Testis (tissue), 2 donors: ENCODE results near the gene VAMP4.
A peak's percentile ranks its signal among the peaks of the same experiment; 100 is the strongest.

ENCODE experiments used
- CTCF ChIP-seq, 3 experiments: fragments of 450-650 bp in 2 of 3; fragments of 200-600 bp in 1 of 3; sonication (generic) in 1 of 3; IDR thresholded peaks; one replicate each; pipeline ENCODE4 v1.5.1; 2016 to 2019; ENCODE audit warnings: antibody characterized with exemption in 3 of 3, mild to moderate bottlenecking in 2 of 3, moderate library complexity in 1 of 3
- POLR2A ChIP-seq: fragments of 450-650 bp; IDR thresholded peaks from one replicate; pipeline ENCODE4 v1.6.1; 2017; ENCODE audit warnings: antibody characterized with exemption, mild to moderate bottlenecking, moderate library complexity

DNA sequence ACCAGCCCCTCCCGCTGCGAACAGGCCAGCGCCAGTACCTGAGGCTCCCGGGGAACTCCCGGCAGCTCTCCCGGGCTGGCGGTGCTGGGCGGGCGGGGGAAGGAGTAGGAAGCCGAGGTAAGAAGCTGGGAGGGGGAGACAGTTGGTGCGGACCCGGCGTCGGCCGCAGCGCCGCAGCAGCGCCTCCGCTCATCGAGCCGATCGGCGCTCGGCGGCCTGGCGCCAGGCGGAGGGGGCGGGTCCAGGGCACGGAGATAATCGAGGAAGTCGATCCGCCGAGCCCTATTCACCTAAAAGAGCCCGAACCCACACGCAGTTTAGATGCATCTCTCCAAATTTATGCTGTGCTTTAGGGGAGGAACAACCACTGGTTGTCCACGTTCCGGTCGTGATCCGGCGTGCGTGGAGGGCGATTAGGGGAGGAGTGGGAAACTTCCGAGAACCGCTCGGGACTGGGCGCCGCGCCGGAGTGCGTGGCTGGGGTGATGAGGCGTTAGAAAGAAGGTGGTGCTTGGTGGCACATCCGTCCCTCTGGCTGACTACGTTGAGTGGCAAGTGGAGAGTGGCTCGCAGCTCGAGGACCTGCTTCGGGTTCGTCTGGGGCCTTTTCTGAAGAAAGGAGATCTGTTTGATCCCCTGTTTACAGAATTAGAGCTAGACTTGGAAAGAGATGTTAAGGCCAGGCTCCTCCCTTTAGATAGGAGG lies at the start of gene VAMP4:
- TF ChIP-seq CTCF (IDR thresholded peaks at IDR 0.05): no peak
- peak; percentile 86 for TF ChIP-seq POLR2A
